GM19395 (cell line): ENCODE data around the gene SEMG1.

Source experiments
- ATAC-seq: cut with Tn5 transposase; IDR thresholded peaks from one replicate; pipeline ENCODE4 v1.9.1; 2021; ENCODE audit warnings: mild to moderate bottlenecking, moderate library complexity; ENCODE audit not compliant: unreplicated experiment

SEMG1 gene

GRCh38 chr20:45221076-45221475 is 14.2 kb downstream of the SEMG1 start, which contains the start of gene SEMG2:
Gene SEMG2 (plus strand): TSS chr20:45221373. CDS start chr20:45221390, 17 bp downstream.
- ATAC-seq = no peak

- ATAC-seq = no peak
Observed at GRCh38 chr20:45223136-45223535, 16.3 kb downstream of the SEMG1 start.

- ATAC-seq = no peak
Observed at GRCh38 chr20:45226287-45226686, 19.5 kb downstream of the SEMG1 start.

GRCh38 chr20:45229264-45230056 is 22.6 kb downstream of the SEMG1 start:
- no peak for ATAC-seq

GRCh38 chr20:45230631-45231030 is 23.8 kb downstream of the SEMG1 start:
- no peak for ATAC-seq

GRCh38 chr20:45235995-45236394 is 29.2 kb downstream of the SEMG1 start:
- ATAC-seq = no peak

- ATAC-seq = no peak
Observed at GRCh38 chr20:45238139-45238538, 31.3 kb downstream of the SEMG1 start.

GRCh38 chr20:45246109-45246508 is 39.3 kb downstream of the SEMG1 start:
- no peak for ATAC-seq

GRCh38 chr20:45247865-45248264 is 41.0 kb downstream of the SEMG1 start:
- no peak for ATAC-seq

GRCh38 chr20:45248609-45249008 is 41.8 kb downstream of the SEMG1 start:
- no peak for ATAC-seq

GRCh38 chr20:45251884-45252560 is 45.2 kb downstream of the SEMG1 start:
- no peak for ATAC-seq

GRCh38 chr20:45253261-45253660 is 46.4 kb downstream of the SEMG1 start:
- ATAC-seq = no peak

GRCh38 chr20:45254383-45255262 is 47.8 kb downstream of the SEMG1 start, which contains the start of gene SLPI:
Gene SLPI (minus strand): TSS chr20:45254564. CDS start chr20:45254543, 21 bp downstream.
- no peak for ATAC-seq

GRCh38 chr20:45257161-45257560 is 50.3 kb downstream of the SEMG1 start:
- ATAC-seq = no peak

GRCh38 chr20:45257711-45258110 is 50.9 kb downstream of the SEMG1 start:
- no peak for ATAC-seq

- ATAC-seq = no peak
Observed at GRCh38 chr20:45258259-45258658, 51.4 kb downstream of the SEMG1 start.

GRCh38 chr20:45258664-45259063 is 51.8 kb downstream of the SEMG1 start:
- no peak for ATAC-seq
